Measurements from ENCODE around the gene HOXA3.

HOXA3 gene

DNA sequence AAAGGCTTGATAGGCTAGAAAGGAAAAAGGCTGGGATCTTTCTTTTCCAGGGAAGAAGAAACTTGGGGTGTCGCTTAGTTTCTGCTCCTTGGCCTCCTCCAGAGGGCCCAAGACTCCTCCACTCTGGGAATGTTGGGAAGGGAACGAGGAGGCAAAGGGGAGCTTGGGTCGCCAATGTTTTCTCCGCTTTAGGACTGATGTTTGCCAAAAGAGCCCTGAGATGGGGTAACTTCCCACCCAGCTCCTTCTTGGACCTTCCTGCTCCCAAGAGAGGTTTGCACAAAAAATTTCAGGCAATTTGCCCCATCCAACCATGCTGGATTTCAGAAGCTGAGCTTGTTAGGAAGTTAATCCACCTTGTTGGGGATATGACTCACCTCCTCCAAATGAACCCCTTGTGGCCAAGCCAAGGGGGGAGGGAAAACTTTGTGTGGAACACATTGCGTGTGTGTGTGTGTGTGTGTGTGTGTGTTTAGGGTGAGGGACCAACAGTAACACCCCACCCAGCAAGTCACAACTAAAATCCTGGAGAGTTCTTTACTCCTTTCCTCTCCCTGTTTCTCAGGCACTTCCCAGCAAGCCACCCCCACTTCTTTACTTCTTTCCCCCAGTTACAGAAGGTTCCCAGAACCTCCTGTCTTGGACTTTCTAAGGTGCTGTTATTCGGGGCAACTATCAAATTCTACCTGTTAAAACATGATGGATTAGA lies 41.2 kb downstream of the HOXA3 start:
- no peak for DNase-seq

DNA sequence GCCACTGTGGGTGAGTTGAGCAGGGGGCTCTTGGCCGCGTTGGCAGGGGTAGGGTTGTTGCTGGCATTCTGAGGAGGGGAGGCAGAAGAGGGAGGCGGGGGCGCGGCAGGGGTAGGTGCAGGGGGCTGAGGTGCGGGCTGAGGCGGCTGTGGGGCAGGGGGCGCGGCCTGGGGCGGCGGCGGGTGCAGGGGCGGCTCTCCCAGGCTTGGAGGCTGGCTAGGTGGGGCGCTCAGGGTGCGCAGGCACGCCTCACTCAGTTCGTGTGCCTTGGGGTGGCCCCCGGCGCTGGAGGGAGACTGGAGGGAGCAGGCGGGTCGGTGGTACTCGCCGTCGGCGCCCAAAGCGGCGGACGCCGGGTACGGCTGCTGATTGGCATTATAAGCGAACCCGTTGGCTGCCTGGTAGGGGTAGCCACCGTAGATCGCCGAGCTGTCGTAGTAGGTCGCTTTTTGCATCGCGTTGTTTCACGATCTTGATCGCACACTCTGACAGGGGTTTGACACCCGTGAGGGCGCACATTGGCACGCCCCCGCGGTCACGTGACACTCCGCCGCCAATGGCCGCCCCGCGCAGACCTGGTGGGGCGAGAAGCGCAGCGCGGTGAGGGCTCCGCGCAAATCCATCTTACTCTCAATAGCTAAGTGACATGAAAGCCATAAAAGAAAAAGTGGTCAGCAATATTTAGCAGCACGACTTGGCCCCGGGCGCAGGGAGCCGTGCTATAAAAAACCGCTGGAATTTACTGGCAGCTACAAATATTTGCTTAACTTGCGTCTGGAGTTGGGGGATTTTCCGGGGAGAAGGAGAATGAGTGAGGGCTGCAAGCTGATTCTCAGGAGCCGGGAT lies 42.0 kb downstream of the HOXA3 start:
- DNase-seq = no peak

DNA sequence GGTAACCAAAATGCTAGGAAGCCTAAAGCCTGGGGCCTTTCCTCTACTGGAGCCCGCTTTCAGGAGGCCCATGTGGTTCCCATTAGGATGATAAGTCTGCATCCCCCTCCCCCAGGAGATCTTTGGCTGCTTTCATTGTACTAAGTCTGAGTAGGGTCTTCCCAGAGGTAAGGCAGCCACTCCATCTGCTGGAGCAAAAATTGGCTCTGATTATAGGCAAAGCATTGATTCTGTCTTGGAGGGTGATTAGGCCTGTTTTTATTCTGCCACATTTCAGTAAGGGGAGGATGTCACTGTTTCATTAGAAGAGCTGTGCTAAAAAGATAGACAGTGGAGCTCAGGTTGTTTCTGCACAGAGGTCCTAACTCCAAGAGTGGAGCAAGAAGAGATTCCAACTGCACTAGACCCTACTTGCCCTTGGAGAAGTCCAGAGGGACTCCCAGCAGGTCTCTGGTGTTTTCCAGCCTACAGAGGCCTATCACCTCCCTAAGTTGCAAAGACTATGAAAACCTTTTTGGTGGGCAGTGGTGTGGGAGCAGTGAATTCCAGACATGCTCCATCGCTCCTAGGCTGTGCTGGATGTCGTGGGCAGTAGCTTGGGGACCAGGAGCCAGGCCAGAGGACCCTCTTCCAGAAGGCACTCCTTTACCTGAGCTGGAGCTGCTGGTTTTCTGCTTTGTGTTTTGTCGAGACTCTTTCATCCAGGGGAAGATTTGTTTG lies 42.8 kb downstream of the HOXA3 start:
- DNase-seq = no peak

DNA sequence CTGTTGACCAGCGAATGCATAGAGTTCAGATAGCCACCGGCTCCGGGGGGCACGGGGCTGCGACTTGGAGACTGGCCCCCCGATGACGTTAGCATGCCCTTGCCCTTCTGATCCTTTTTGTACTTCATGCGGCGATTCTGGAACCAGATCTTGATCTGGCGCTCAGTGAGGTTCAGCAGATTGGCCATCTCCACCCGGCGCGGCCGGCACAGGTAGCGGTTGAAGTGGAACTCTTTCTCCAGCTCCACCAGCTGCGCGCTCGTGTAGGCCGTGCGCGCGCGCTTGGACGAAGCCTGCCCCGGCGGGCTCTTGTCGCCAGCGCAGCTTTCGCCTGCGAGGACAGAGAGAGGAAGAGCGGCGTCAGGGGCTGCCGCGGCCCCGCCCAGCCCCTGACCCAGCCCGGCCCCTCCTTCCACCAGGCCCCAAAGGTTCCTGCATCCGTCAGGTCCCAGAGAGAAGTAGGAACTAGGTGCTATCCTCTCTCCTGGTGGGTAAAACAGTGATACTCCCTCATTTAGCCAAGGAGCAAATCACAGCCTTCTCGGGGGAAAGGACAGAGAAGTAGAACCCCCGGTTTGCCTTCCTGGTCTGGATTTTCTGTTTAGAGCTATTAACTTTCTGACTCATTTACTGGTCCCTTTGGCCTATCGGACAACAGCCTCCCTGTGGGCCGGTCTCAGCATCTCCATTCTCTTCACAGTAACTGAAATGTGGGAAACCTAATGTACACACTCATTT lies 43.8 kb downstream of the HOXA3 start:
- no peak for DNase-seq

DNA sequence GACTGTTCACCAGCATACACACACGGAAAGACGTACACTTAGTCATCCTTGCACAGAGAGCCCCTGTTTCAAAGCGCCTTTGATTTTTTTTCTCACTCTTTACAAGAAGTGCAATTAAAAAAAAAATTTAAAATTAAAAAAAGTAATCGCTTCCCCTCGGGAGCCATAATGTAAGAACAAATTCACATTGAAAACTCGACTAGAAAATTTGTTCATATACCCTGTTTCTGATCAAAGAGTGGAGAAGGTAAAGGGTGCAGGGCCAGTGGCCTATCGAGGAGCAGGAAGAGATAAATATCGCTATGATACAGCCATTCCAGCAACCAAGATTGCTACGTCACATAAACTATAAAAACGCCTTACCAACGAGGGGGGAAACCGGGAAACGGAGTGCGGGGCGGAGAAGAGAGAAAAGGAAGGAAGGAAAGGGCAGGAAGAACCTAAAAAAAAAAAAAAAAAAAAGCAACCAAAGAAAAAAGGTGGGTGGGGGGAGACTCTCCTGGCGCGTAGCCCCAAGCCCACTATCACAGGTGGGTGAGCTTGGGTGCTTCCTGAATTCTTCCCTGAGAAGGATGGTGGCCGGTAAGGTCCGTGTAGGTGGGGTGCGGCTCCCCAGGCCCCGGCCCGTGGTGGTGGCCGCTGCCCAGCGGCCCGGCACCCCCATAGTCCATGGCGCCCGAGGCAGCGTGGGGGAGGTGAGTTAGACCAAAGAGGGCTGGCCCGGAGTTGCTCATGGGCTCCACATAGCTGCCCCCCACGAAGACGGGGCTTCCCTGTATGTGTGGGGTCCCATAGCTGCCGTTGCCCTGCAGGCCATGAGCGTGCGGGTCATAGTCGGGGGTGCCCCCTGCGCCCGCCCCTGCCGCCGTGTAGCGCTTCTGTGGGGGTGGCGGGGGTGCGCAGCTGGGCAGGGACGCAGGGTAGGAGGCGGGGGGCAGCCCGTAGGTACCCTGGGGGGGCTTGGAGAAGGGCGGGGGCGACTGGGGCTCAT lies 44.7 kb downstream of the HOXA3 start:
- DNase-seq = no peak

DNA sequence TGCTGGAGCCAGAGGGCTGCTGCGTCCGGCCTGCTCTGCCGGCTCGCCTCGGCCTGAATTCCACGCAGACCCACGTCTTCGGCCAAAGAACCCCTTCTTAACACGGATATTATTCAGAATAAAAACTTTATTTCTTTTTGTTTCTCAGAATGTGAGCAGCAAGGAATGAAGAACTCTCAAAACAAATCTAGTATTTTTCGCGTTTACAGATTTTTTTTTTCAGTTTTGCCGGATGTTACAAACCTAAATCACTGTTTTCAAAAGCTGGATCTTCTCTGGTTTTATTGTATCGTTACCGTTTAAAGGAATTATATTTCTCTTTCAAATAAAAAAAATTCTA lies 45.5 kb downstream of the HOXA3 start:
- no peak for DNase-seq

DNA sequence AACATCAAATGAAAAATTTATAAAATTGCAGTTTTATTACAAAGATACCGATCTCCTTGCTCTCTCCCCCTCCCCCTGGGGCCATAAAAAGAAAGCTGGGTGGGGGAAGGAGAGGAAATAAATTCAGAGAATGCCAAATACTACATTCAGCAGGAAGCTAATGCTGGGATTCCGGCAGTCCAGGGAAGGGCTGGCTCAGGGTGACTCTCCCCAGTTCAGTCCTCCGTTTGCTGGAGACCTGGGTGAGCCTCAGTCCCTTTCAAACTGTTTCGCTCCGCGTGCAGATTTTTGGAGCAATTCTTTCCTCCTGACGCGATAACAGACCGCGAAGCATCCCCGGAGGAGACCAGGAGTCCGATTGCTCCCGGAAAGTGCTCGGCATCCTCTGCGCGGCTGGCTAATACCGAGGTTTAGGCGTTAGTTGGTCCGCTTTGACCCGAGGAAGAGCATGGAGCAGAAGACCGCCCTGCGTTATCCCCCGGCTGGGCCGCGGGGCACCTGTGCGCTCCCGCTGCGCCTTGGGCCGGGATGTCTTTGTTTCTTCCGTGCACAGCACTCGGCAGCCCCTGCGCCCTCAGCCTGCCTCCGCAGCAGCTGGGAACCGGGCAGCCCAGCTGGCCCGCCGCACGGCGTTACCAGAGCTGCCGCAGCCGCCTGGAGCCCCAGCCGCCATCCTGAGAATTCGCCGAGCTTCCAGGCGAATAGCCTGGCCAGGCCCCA lies 46.0 kb downstream of the HOXA3 start:
- DNase-seq = no peak

DNA sequence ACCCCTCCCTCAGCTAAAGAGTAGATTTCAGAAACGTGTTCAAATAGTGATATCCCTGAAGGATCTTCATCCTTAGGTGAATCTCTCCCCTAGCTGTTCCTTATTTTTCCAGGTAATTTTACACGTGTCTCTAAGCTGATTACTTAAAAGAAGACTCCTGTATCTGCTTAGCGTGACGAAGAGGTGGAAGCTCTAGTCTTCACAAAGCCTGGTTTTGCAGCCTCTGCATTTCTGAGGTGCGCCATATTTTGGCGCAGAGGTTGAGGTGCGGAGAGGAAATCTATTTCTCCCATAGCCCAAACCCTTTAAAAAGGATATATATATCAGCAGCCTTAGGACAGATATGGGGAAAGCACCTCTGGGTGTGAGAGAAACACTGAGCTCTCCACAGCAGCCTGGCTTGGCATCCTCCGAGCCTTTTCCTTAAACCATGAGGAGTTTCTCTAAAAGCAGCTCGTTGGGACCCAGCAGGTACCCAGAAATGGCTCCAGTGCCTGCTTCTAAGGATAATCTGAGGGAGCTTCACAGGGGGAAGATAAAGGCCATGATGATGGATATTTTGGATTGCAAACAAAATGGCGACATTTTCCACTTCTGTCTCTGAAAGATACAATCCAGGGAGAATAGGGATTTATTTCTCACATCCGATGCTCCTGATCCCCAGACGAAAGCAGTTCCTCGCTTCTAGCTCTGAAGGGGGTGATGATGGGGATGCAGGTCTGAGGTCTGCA lies 46.9 kb downstream of the HOXA3 start:
- DNase-seq = no peak

DNA sequence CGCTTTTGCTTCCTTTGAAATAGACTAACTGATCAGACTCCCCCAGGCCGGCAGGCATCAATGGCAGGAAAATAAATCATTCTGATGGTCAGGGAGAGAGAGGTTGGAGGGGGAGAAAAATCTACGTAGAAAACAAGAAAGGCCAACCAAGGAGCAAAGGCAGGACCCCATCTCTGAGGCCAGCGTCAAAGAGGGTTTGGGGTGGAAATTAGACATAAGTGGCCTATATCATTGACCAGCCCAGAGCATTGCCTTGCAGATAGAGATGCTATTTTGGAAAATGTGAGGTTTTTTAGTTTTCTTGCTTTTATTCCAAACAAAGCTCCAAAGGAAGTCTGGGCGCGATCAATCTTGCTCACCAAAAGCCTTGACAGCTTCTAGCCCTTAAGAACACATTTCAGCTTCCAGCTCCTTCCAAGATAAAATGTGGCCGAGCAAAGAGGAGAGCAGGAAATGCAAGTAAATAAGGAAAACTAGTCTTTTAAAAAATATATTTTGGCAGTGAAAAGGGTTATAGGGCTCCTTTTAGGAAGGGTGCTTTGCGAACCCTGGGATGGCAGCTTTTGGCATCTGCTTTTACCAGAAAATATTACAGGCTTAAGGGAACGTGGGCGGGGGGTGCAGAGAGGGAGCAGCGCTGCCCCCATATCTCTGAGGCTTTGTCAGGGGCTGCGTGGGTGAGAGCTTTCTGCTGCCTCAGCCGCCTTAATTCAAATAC lies 47.9 kb downstream of the HOXA3 start:
- DNase-seq = no peak

DNA sequence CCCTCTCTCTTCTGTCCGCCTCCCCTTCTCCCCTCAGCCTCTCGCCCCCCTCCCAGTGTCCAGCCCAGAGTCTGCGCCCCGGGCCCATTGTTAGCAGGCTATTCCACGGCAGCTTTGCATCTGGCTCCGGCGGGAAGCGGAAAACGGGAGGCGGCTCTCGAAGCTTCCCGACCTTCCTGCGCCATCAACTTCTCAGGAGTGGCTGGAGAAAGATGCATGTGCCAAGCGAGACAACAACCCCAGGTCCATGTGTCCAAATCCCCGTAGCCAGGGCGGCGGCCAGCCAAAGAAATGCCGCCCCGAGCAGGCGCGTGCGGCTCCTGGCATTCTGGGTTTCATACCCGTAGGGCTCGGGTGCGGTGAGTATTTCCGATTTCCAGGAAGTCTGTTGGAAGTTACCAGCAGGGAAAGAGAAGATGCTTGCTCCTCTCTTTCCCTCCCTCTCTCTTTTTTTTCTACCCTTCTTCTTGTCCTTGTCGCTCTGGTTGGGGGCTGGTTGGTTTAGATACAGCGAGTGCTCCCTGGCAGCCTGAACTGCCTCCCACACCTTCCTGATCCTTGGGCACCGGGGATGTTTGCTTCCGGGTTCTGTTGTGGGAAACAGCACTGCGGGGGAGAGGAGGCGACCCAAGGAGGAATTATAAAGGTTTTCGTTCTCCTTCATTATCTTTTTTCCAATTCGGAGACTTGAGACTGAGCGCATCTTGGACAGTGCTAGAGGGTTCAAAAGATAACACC lies 48.7 kb downstream of the HOXA3 start:
- no peak for DNase-seq

DNA sequence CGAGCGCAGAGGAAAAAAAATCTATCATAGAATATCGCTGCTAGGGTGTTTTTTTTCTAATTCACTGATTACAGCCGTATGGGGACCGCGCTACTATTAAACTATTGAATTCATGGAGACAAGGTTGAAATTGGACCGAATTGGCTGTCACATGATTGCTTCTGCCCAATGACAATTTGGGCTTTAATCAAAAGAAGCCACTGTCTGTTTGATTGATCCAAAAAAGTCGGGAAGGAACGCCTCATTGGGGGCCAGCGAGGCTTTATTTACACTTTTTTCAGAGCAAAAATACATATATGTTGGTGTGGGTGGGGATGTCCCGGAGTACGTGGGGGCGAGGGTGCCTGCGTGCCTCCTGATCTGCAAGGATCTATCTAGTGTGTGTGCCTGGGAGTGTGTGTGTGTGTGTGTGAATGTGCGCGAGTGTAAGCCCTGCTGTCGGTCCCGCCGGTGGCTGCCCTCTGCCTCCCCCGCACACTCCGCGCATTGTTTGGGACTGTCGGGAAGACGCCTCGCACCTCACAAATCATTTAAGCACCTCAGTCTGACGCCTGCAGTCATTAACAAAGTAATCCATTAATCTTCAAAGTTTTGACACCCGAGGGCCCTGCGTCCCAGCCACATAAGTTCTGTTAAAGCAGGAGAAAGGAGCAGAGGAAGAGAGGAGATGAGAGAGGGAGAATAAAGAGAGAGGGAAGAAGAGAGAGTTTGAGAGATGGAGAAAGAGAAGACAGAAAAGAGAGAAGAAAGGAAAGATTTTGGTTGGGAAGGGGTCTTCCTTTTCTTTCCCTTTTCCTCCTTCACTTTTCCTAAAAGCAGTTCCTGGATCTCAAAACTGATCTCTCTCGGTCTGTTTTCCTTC lies 49.6 kb downstream of the HOXA3 start, which contains the start of gene HOXA2:
Gene HOXA2, minus strand, starts transcription at position 103 of the 862 bp plus-strand sequence. CDS start 183 bp downstream, outside the sequence.
- no peak for DNase-seq

DNA sequence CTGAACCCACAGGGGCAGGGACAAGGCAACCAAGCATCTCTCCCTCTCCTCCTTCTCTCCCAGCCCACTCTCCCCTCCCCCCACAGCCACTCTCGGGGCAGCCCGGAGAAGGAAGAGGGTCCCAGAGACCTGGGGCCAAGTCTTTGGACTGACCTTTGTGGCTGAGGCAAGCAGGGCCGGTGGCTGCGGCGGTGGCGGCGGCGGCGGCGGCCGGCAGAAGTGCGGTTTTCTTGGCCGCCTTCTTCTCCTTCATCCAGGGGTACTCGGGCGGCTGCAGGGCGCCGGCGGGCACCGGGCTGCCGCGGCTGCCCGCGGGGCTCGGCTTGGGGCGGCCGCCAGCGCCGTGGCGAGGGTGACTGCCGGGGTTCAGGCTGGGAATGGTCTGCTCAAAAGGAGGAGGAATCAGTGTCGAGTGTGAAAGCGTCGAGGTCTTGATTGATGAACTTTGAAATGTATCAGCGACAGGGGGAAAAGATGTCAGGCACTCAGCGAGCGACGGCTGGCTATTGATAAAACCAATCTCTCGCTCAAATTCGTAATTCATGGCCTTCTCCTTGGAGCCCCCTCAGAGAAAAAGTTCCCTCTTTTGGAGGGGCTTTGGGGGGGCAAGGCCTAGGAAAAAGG lies 50.3 kb downstream of the HOXA3 start:
- DNase-seq = no peak

DNA sequence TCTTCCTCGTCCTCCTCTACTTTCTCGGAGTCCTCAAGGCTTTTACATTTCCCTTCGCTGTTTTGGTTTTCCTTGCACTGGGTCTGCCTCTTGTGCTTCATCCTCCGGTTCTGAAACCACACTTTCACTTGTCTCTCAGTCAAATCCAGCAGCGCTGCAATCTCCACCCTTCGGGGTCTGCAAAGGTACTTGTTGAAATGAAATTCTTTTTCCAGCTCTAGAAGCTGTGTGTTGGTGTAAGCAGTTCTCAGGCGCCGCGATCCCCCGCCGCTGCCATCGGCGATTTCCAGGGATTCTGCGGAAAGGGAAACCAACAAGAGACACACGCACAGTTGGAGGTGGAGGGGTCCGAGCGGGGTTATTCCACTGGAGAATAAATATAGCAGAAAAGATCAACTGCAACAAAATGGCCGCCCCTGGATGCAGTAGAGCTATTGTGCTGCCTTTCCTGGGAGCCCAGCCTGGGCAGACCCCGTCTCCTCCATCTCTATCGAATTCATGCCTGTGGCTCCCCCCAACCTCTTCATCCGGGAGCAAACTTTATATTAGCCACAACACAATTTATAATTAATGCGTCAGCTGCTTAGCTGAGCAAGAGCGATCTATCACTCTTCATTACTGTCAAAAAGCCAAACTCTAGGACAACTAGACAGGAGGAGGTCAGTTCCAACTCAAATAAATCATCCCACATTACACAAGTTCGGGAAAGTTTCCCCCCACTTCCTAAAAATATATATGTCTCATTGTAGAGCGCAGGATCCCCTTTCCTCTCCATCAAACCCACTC lies 51.0 kb downstream of the HOXA3 start:
- DNase-seq = no peak

DNA sequence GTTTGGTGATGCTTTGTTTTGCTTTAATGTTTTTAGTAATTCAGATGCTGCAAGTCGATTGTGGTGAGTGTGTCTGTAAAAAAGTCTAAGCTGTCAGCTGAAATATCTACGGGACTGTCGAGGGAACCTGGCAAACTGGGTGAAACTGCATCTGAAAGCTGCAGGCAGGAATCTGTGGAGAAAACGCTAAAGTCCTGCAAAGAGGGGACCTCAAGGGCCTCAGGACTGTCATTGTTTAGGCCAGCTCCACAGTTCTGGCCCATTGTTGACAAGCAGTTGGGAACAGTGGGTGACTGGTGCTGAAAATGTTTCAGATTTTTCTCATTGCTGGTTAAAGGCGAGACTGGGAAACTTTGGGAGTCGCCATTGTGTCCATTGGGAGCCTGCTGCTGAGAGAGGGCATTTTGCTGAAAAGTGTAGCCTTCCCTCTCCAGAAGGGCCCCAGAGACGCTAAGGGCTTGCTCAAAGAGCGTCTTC lies 51.7 kb downstream of the HOXA3 start:
- DNase-seq = no peak

DNA sequence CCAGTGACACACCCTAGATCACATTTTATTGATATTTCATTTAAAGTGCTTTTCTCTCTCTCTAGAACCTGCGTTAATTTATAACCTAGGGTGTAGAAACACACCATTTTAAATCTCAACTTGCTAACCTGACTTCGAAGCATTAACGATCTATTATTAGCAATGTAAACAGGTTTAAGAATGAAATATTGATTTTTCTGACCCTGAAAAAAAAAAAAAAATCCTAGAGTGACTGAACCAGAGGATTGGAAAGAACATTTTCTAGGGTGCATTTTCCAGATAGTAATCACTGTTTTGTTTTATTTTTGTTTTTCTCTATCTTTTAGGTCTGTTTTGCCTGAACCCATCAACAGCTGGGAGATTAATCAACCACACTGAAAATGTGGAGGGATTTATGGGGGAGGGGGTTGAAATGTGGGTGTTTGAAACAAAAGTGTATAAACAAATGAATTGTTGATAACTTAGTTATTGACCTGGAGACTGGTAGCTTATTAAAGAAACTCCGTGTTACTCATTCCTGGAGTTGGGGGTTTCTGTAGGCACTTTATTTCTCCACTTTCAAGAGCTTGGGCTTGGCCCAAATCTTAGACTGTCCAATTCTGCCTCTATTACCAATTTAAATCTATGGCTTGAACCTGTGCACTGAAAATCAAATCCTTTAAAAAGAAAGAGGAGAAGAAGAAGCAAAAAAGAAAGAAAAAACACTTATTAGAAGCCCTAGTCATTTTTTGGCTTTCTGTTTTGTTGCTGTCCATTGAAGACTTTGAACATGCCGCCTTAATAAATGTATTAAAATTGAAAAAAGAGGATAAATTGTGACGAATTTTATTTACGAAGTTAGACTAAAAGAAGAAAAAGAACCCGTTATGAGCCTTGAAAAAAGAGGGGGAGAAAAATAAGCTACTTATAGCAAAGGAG lies 52.7 kb downstream of the HOXA3 start:
- DNase-seq = no peak
